Lung (tissue), 12 donors: ENCODE measurements around the gene GRID1. TPM values are rescaled to one million over a fixed set of nuclear protein-coding genes. Genes with fewer than 3 reads are reported as not detected.

ENCODE experiments used
- ATAC-seq: fragments of 200-7000 bp; cut with Tn5 transposase; one replicate; pipeline ENCODE4 v1.9.1; 2020; ENCODE audit warnings: moderate number of reproducible peaks; ENCODE audit not compliant: insufficient read depth, low FRiP score
- DNase-seq, 3 donors: peaks; one replicate each; pipeline ENCODE4 v3.0.0-alpha.2; 2013 to 2017
- H3K27ac ChIP-seq, 2 donors: one replicate each; pipeline ENCODE4 v1.5.1; 2013; ENCODE audit warnings: mild to moderate bottlenecking in 2 of 2, moderate library complexity in 2 of 2, control low read depth in 1 of 2, inconsistent platforms in 1 of 2, low read depth in 1 of 2, low read length in 1 of 2
- H3K27me3 ChIP-seq, 3 donors: one replicate each; pipeline ENCODE4 v1.5.1; 2013; ENCODE audit warnings: low read length in 2 of 3; ENCODE audit not compliant: control insufficient read depth in 3 of 3, insufficient read depth in 3 of 3
- H3K36me3 ChIP-seq, 4 donors: one replicate each; pipeline ENCODE4 v1.5.1; 2013; ENCODE audit warnings: low read length in 4 of 4, mild to moderate bottlenecking in 1 of 4, moderate library complexity in 1 of 4; ENCODE audit not compliant: control insufficient read depth in 4 of 4, insufficient read depth in 4 of 4
- H3K4me1 ChIP-seq, 5 donors: one replicate each; pipeline ENCODE4 v1.5.1; 2013; ENCODE audit warnings: low read length in 5 of 5, mild to moderate bottlenecking in 2 of 5, moderate library complexity in 1 of 5; ENCODE audit not compliant: control insufficient read depth in 5 of 5, insufficient read depth in 5 of 5
- H3K4me3 ChIP-seq: one replicate; pipeline ENCODE4 v1.5.1; 2013; ENCODE audit warnings: mild to moderate bottlenecking, control low read depth, moderate library complexity
- H3K9ac ChIP-seq, 2 donors: one replicate each; pipeline ENCODE4 v1.5.1; 2013; ENCODE audit warnings: low read length in 2 of 2, control low read depth in 1 of 2; ENCODE audit not compliant: insufficient read depth in 1 of 2
- H3K9me3 ChIP-seq, 4 donors: one replicate each; pipeline ENCODE4 v1.5.1; 2013; ENCODE audit warnings: low read length in 3 of 4, mild to moderate bottlenecking in 1 of 4, moderate library complexity in 1 of 4; ENCODE audit not compliant: control insufficient read depth in 4 of 4, insufficient read depth in 3 of 4
- CTCF ChIP-seq: IDR thresholded peaks from 2 replicates; pipeline ENCODE4 v1.5.1; 2012; ENCODE audit warnings: mild to moderate bottlenecking; ENCODE audit errors: control extremely low read depth, extremely low read depth
- WGBS, 2 donors: extraction: QIAGEN DNeasy Blood & Tissue Kit; methylation state at CpG; one replicate each; pipeline ENCODE4 v1.1.7; 2013; 5-methylcytosine and 5-hydroxymethylcytosine counted together
- polyA plus RNA-seq, 2 donors: library from polyadenylated mRNA; stranded (reverse); fragments of 200-250 nt; gene quantifications; one replicate each; pipeline ENCODE4 v1.2.1, GENCODE V29; 2013
- total RNA-seq, 2 donors: library from RNA; depleted of rRNA in 1 of 2; stranded (reverse); fragments of >200 nt in 1 of 2; gene quantifications; one replicate each; pipeline ENCODE4 v1.2.1, GENCODE V29; 2014 to 2021
- donor health status: control.
- donor health status: control.
- donor health status: Bipolar disorder and iron deficiency.
- donor health status: healthy.
- donor health status: DM: yes; HTN: yes; CAD: no.

GRID1 gene
- total and polyA plus RNA-seq, 4 donors: 1.1 to 3.6 (median 2.2) TPM

DNA sequence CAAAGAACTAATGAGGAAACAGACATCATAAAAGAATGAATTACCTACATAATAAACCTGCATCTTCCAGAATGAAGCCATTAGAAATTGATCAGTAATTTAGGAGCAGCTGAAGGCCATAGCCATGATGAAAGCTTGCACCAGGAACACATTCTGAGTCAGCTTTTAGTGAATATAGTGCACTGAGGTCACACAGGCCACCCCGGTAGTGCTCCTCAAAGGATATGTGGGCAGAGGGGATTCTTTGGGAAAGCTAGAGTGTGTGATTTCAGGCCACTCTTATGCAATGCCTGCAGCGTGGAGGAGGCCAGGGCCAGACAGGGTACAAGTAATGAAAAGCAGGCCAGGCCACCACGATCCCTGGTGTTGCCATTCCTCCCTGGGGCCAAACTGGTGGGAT lies 451.9 kb downstream of the GRID1 start:
- Histone ChIP-seq H3K36me3 (no peaks in the 10 kb centered on the region), H3K27me3 (no peaks in the 10 kb centered on the region), H3K4me3 (no peak overlapping the region), H3K4me1 (peaks cover 0 to 15% (median 5%) of the 10 kb centered on the region in 5 donors), H3K9me3 (no peaks in the 10 kb centered on the region), H3K9ac (no peak overlapping the region), H3K27ac (no peak overlapping the region)
- no peak for TF ChIP-seq CTCF
- 90 to 92% methylated on average over 3 of the region's 3 CpGs for WGBS, 2 donors
- DNase-seq (no peak), ATAC-seq (no peak)

- Histone ChIP-seq H3K4me3 (no peak overlapping the region), H3K9ac (no peak overlapping the region), H3K27ac (no peak overlapping the region), H3K27me3 (no peaks in the 10 kb centered on the region), H3K9me3 (no peaks in the 10 kb centered on the region), H3K36me3 (no peaks in the 10 kb centered on the region), H3K4me1 (no peaks in the 10 kb centered on the region)
- ATAC-seq (no peak), DNase-seq (no peak)
- WGBS, 2 donors: 74 to 89% methylated on average over 3 of the region's 3 CpGs
- no peak for TF ChIP-seq CTCF
Observed at GRCh38 chr10:85908462-85908861, 458.1 kb downstream of the GRID1 start.

DNA sequence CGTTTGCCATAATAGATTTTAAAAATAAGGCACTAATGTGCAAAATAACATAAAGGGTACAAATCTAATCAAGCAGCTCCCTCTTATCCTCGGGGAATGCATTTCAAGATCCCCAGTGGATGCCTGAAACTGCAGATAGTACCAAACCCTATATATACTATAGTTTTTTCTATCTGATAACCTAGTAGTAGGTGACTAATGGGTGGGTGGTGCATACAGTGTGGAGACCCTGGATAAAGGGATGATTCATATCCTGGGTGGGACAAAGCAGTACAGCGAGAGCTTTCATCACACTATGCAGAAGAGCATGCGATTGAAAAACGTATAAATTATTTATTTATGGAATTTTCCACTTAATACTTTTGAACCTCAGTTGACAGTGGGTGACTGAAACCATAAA lies 464.5 kb downstream of the GRID1 start:
- 81 to 88% methylated on average over 5 of the region's 5 CpGs for WGBS, 2 donors
- Histone ChIP-seq H3K36me3 (no peaks in the 10 kb centered on the region), H3K4me1 (no peaks in the 10 kb centered on the region), H3K9ac (no peak overlapping the region), H3K4me3 (no peak overlapping the region), H3K27me3 (no peaks in the 10 kb centered on the region), H3K27ac (no peak overlapping the region), H3K9me3 (no peaks in the 10 kb centered on the region)
- TF ChIP-seq CTCF: no peak
- ATAC-seq (no peak), DNase-seq (no peak)

- Histone ChIP-seq H3K9ac (no peak overlapping the region), H3K4me3 (no peak overlapping the region), H3K27ac (no peak overlapping the region), H3K36me3 (no peaks in the 10 kb centered on the region), H3K27me3 (no peaks in the 10 kb centered on the region), H3K9me3 (no peaks in the 10 kb centered on the region), H3K4me1 (no peaks in the 10 kb centered on the region)
- 89 to 94% methylated on average over 4 of the region's 4 CpGs for WGBS, 2 donors
- no peak for ATAC-seq
- no peak for DNase-seq
- TF ChIP-seq CTCF: no peak
Observed at GRCh38 chr10:85901599-85901998, 465.0 kb downstream of the GRID1 start.
